K562 (cell line): Measurements from ENCODE around the gene MEF2B. TPM values are rescaled to one million over a fixed set of nuclear protein-coding genes. Genes with fewer than 3 reads are reported as not detected.

Experiments
- LARP7 ChIP-seq: fragments of 450-650 bp; IDR thresholded peaks from 2 replicates; pipeline ENCODE4 v1.6.1; 2016
- NONO ChIP-seq, 2 experiments: fragments of 200-400 bp in 1 of 2; fragments of 450-650 bp in 1 of 2; formaldehyde crosslinking in 1 of 2; IDR thresholded peaks; 2 replicates each; pipeline ENCODE4 v1.6.1; 2017; ENCODE audit warnings: low read depth in 2 of 2, mild to moderate bottlenecking in 2 of 2, moderate library complexity in 2 of 2, low read length in 1 of 2
- RAD21 ChIP-seq, 2 experiments: fragments of 250-450 bp in 1 of 2; fragments of 450-650 bp in 1 of 2; sonication (Bioruptor Pico) in 1 of 2; formaldehyde crosslinking in 1 of 2; IDR thresholded peaks in 1 of 2; conservative IDR thresholded peaks in 1 of 2; 2 replicates each; pipeline versions ENCODE4 v1.4.0 to v1.8.0; 2020 to 2022; ENCODE audit warnings: mild to moderate bottlenecking in 2 of 2, moderate library complexity in 1 of 2
- ZNF668 ChIP-seq: fragments of 250-450 bp; sonication (Bioruptor Pico); IDR thresholded peaks from 2 replicates; pipeline ENCODE4 v1.8.0; 2022; ENCODE audit warnings: mild to moderate bottlenecking, inconsistent platforms
- polyA plus RNA-seq, 8 experiments: library from polyadenylated mRNA; depleted of rRNA in 4 of 8; stranded (reverse) in 5 of 8; unstranded in 3 of 8; fragments of >200 nt; fragmentation: Nextera tagmentation in 2 of 8; fragmentation: Illumina TruSeq in 1 of 8; extraction: Ambion mirVana in 2 of 8; extraction: Trizol in 1 of 8; gene quantifications; 2 replicates each; pipeline versions ENCODE4 v1.2.1 to v1.2.3, GENCODE V29; 2011 to 2014; ENCODE audit warnings: inconsistent platforms in 1 of 8, missing spikeins in 1 of 8
- total RNA-seq, 7 experiments: library from RNA; depleted of rRNA in 6 of 7; stranded (reverse); fragments of >200 nt in 6 of 7; fragmentation: Illumina TruSeq in 2 of 7; extraction: Trizol in 2 of 7; gene quantifications; 2 replicates each; pipeline versions ENCODE4 v1.2.1 to v1.2.3, GENCODE V29; 2011 to 2021; ENCODE audit warnings: low replicate concordance in 1 of 7
- TF ChIP-seq, protein P1 (sequence below), 2 experiments: fragments of 450-650 bp; formaldehyde crosslinking in 1 of 2; IDR thresholded peaks; 2 replicates each; pipeline versions ENCODE4 v1.4.0 to v1.6.1; 2014 to 2020; ENCODE audit warnings: mild to moderate bottlenecking in 2 of 2, borderline replicate concordance in 1 of 2, low read depth in 1 of 2
- TF ChIP-seq, protein P2 (sequence below), 3 experiments: IDR thresholded peaks in 2 of 3; conservative IDR thresholded peaks in 1 of 3; 2 replicates each; pipeline ENCODE4 v1.5.1; 2011 to 2012; ENCODE audit warnings: low read length in 3 of 3, mild to moderate bottlenecking in 3 of 3, control low read depth in 2 of 3, improper control_type of control experiment in 1 of 3, inconsistent platforms in 1 of 3, low read depth in 1 of 3, mixed read lengths in 1 of 3, moderate library complexity in 1 of 3; ENCODE audit not compliant: insufficient read depth in 2 of 3
- TF ChIP-seq, protein P3 (sequence below): IDR thresholded peaks from 2 replicates; pipeline ENCODE4 v1.6.1; 2016; ENCODE audit warnings: missing genetic modification characterization, missing compliant biosample characterization
- TF ChIP-seq, protein P4 (sequence below): sonication (generic); formaldehyde crosslinking; IDR thresholded peaks from 2 replicates; pipeline ENCODE4 v1.9.0; 2022; ENCODE audit warnings: mild to moderate bottlenecking, missing genetic modification reagents
- TF ChIP-seq, protein P5 (sequence below): sonication (generic); formaldehyde crosslinking; IDR thresholded peaks from 2 replicates; pipeline ENCODE4 v1.8.1; 2023; ENCODE audit warnings: mild to moderate bottlenecking, missing genetic modification reagents

The MEF2B gene
- total and polyA plus RNA-seq, 9 of the 15 experiments (the other 6 are each of a cell fraction or from before 2014, with no cell fraction given) = 0.14 to 1.9 (median 0.71) TPM; not detected in 3

DNA sequence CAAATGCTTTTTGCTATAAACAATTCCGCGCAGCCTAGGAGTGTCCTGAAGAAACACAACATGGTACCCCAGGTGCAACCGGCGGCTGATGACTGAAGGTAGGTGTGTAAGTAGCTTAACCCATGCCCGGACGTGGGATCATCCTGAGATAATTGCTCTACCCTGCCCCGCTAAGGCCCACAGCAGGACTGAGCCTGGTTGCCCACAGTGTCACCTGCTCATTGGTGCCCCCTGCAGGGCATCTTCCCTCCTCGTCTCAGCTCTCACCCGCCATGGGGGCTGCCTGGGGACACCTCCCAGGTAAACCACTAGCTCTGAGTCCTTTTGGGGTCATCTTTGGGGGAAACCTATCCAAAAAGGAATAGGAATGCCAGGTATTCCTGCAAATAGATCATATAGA, 54.1 kb downstream of the MEF2B start (continued):
- TF ChIP-seq, protein P1, sequence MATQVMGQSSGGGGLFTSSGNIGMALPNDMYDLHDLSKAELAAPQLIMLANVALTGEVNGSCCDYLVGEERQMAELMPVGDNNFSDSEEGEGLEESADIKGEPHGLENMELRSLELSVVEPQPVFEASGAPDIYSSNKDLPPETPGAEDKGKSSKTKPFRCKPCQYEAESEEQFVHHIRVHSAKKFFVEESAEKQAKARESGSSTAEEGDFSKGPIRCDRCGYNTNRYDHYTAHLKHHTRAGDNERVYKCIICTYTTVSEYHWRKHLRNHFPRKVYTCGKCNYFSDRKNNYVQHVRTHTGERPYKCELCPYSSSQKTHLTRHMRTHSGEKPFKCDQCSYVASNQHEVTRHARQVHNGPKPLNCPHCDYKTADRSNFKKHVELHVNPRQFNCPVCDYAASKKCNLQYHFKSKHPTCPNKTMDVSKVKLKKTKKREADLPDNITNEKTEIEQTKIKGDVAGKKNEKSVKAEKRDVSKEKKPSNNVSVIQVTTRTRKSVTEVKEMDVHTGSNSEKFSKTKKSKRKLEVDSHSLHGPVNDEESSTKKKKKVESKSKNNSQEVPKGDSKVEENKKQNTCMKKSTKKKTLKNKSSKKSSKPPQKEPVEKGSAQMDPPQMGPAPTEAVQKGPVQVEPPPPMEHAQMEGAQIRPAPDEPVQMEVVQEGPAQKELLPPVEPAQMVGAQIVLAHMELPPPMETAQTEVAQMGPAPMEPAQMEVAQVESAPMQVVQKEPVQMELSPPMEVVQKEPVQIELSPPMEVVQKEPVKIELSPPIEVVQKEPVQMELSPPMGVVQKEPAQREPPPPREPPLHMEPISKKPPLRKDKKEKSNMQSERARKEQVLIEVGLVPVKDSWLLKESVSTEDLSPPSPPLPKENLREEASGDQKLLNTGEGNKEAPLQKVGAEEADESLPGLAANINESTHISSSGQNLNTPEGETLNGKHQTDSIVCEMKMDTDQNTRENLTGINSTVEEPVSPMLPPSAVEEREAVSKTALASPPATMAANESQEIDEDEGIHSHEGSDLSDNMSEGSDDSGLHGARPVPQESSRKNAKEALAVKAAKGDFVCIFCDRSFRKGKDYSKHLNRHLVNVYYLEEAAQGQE (IDR thresholded peaks at IDR 0.05; ENCODE audit: borderline replicate concordance) = peak; percentile 50; the same call in 1 of the 2 replicates
- TF ChIP-seq, protein P1 (CRISPR knock-in tag; IDR thresholded peaks at IDR 0.05; ENCODE audit: low read depth) = no peak
- TF ChIP-seq LARP7 (no peak), RAD21 (CRISPR knock-in tag; conservative IDR thresholded peaks at IDR 0.05 in 1 of 2, IDR thresholded peaks at IDR 0.05 in 1 of 2) (peak; percentile 34 to 62; a peak in 3 of 4 replicates), ZNF668 (no peak), NONO (IDR thresholded peaks at IDR 0.05; ENCODE audit: low read depth in 2 of 2, low read length in 1 of 2) (0 out of 4 replicates have a peak, but pooled peaks of 1 of the 2 experiments have one; percentile 8)
- TF ChIP-seq, protein P2, sequence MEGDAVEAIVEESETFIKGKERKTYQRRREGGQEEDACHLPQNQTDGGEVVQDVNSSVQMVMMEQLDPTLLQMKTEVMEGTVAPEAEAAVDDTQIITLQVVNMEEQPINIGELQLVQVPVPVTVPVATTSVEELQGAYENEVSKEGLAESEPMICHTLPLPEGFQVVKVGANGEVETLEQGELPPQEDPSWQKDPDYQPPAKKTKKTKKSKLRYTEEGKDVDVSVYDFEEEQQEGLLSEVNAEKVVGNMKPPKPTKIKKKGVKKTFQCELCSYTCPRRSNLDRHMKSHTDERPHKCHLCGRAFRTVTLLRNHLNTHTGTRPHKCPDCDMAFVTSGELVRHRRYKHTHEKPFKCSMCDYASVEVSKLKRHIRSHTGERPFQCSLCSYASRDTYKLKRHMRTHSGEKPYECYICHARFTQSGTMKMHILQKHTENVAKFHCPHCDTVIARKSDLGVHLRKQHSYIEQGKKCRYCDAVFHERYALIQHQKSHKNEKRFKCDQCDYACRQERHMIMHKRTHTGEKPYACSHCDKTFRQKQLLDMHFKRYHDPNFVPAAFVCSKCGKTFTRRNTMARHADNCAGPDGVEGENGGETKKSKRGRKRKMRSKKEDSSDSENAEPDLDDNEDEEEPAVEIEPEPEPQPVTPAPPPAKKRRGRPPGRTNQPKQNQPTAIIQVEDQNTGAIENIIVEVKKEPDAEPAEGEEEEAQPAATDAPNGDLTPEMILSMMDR (IDR thresholded peaks at IDR 0.05 in 2 of 3, conservative IDR thresholded peaks at IDR 0.05 in 1 of 3; ENCODE audit: insufficient read depth in 2 of 3, low read depth in 1 of 3, low read length in 3 of 3) = peak; percentile 85 to 96 (median 88)
- TF ChIP-seq, protein P3, sequence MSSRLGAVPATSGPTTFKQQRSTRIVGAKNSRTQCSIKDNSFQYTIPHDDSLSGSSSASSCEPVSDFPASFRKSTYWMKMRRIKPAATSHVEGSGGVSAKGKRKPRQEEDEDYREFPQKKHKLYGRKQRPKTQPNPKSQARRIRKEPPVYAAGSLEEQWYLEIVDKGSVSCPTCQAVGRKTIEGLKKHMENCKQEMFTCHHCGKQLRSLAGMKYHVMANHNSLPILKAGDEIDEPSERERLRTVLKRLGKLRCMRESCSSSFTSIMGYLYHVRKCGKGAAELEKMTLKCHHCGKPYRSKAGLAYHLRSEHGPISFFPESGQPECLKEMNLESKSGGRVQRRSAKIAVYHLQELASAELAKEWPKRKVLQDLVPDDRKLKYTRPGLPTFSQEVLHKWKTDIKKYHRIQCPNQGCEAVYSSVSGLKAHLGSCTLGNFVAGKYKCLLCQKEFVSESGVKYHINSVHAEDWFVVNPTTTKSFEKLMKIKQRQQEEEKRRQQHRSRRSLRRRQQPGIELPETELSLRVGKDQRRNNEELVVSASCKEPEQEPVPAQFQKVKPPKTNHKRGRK (tag) = no peak
- TF ChIP-seq, protein P4, sequence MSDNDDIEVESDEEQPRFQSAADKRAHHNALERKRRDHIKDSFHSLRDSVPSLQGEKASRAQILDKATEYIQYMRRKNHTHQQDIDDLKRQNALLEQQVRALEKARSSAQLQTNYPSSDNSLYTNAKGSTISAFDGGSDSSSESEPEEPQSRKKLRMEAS (CRISPR knock-in tag) = 0 out of 2 replicates have a peak, but pooled peaks have one; percentile 34
- TF ChIP-seq, protein P5, sequence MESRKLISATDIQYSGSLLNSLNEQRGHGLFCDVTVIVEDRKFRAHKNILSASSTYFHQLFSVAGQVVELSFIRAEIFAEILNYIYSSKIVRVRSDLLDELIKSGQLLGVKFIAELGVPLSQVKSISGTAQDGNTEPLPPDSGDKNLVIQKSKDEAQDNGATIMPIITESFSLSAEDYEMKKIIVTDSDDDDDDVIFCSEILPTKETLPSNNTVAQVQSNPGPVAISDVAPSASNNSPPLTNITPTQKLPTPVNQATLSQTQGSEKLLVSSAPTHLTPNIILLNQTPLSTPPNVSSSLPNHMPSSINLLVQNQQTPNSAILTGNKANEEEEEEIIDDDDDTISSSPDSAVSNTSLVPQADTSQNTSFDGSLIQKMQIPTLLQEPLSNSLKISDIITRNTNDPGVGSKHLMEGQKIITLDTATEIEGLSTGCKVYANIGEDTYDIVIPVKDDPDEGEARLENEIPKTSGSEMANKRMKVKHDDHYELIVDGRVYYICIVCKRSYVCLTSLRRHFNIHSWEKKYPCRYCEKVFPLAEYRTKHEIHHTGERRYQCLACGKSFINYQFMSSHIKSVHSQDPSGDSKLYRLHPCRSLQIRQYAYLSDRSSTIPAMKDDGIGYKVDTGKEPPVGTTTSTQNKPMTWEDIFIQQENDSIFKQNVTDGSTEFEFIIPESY (CRISPR knock-in tag) = peak; percentile 98
